IPS-18c (cell line): ENCODE data around the gene NAPG.
"Not testable (repeated sequence)": the region's sequence is repeated elsewhere in the genome, so short reads cannot be mapped to it uniquely, and the experiment has no call there.

Experiments
- H3K4me3 ChIP-seq: 2 replicates; pipeline ENCODE4 v1.7.0; 2013; ENCODE audit warnings: low read depth, mild to moderate bottlenecking, low read length, moderate library complexity; ENCODE audit not compliant: insufficient read depth
- H3K9me3 ChIP-seq: one replicate; pipeline ENCODE4 v1.6.1; 2013; ENCODE audit warnings: mild to moderate bottlenecking, low read length, moderate library complexity; ENCODE audit not compliant: control insufficient read depth, insufficient read depth

The NAPG gene

DNA sequence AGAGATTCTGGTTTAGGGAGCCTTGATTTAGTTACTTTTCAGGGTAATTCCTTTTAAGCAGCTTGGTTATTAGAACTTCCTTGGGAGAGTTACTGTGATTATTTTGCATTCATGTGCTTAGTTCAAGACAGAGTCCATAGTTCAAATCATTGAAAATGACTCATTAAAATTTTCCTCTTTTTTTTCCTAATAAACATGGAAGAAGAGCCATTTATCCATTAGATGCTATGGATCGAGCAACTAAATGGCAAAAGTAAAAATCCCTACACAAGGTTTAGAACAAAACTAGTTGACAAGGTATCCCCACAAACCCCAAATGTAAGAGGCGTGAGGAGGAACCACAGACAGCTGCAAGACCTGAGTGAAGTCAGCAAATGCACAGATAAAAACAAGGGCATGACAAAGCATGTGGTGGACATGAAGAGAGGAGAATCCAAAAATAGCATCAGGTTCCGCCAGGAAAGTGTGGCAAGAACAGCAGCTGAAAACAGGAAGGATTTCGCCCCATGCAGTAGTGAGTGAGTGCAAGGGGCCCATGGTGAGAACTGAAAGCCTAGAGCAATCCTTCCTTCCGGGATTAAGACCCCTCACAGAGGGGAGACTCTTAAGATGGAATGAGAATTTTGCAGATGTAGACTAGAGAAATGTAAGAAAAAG, 67.7 kb downstream of the NAPG start:
- H3K9me3 ChIP-seq, H3K4me3 ChIP-seq: not testable (repeated sequence)

DNA sequence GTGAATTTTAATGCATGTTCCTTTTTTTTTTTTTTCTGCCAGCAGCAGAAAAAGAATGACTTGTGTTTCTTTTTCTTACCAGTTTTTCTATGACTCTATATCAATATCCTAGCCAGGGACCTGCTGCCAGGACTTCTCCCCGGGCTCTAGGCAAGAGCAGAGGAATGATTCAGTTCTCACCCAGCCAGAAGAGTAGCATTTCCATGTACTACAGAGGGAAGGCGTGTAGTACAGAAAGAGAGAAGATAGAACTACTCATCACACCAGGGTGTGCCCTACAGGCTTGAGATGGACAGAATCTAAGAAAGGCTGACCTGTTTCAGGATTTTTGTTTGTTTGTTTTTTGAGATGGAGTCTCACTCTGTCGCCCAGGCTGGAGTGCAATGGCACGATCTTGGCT, 70.1 kb downstream of the NAPG start:
- not testable (repeated sequence) for H3K9me3 ChIP-seq, H3K4me3 ChIP-seq

DNA sequence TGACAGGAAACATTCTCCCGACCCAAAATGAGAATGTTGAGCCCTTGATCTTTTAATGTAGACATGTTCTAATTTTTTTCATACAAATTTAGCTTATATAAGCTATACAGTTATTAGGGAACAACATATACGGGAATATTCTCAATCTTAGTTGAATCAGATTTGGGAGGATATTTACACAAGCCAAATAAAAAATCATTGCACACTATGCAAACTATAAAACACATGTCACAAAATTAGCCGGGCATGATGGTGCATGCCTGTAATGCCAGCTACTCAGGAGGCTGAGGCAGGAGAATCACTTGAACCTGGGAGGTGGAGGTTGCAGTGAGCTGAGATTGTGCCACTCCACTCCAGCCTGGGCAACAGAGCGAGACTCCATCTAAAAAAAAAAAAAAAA, 71.9 kb downstream of the NAPG start:
- not testable (repeated sequence) for H3K4me3 ChIP-seq, H3K9me3 ChIP-seq

DNA sequence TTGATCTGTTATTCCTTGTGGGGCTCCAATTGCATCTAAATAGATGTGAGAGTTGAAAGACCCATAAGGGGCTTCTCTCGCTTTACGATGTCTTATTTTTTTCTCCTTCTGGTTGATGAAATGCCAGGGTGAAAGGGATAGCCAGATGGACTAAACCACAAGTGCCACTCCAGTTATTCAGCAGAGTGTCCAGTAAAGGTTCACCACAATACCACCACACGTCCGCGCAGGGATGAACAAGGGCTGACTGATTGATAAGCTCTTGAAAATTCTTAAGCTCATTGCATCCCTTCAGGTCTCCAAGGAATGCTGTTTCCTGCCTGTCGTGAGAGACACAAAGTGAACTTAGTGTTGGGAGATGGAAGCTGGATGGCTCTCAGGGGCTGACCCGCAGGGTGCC, 74.9 kb downstream of the NAPG start:
- not testable (repeated sequence) for H3K9me3 ChIP-seq, H3K4me3 ChIP-seq
